A673 (cell line): Measurements from ENCODE around the gene ZNF397.

Source experiments
- EZH2 ChIP-seq: fragments of 200-600 bp; sonication (generic); IDR thresholded peaks from 2 replicates; pipeline ENCODE4 v1.6.1; 2017; ENCODE audit warnings: borderline replicate concordance, low read depth, mild to moderate bottlenecking, mixed read lengths, antibody characterized with exemption, low read length; ENCODE audit not compliant: poor library complexity, severe bottlenecking
- TF ChIP-seq, protein P1 (sequence below): fragments of 300-800, 200-600 bp; sonication (generic); conservative IDR thresholded peaks from 2 replicates; pipeline ENCODE4 v1.5.1; 2017; ENCODE audit warnings: low read depth, mild to moderate bottlenecking, antibody characterized with exemption, low read length, moderate library complexity, mixed read lengths

DNA sequence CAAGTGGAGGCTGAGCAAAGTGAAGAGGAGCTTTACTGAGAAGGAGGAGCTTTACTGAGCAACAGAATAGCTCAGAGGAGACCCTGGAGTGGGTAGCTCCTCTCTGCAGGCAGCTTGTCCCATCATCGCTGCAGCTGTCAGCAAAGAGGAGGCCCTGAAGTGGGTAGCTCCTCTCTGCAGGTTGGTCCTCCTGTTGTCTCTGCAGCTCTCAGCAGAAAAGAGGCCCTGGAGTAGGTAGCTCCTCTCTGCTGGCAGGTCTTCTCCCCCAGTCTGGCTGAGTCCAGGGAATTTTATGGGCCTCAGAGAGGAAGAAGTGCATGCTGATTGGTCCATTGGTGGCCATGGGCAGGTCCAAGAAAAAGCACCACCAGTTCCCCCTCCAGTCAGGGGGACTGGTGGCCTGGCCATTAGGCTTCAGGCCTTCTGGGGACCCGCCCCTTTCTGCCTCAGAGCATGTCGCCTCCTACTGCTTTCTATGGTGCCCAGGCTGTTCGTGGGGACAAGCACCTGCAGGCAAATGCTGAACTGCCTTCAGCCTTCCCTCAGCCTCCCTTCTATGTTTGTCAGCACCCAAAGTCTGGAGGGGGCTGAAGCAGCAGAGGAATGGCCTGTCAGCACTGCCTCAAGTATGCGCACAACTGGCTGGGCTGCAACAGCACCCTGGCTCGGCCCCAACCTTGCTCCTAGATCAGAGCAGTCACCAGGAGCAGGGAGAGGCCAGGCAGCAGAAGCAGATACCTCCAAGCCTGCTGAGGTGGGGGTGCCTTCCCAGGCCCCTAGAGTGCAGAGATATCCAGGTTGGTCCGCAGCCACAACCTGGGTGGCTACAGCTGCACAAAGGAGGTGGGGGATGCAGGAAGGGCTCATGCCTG, 43.3 kb downstream of the ZNF397 start:
- TF ChIP-seq, protein P1, sequence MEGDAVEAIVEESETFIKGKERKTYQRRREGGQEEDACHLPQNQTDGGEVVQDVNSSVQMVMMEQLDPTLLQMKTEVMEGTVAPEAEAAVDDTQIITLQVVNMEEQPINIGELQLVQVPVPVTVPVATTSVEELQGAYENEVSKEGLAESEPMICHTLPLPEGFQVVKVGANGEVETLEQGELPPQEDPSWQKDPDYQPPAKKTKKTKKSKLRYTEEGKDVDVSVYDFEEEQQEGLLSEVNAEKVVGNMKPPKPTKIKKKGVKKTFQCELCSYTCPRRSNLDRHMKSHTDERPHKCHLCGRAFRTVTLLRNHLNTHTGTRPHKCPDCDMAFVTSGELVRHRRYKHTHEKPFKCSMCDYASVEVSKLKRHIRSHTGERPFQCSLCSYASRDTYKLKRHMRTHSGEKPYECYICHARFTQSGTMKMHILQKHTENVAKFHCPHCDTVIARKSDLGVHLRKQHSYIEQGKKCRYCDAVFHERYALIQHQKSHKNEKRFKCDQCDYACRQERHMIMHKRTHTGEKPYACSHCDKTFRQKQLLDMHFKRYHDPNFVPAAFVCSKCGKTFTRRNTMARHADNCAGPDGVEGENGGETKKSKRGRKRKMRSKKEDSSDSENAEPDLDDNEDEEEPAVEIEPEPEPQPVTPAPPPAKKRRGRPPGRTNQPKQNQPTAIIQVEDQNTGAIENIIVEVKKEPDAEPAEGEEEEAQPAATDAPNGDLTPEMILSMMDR = no peak
- TF ChIP-seq EZH2 = no peak
